GM19463 (cell line): Measurements from ENCODE around the gene CCDC12.

ENCODE experiments used
- ATAC-seq: cut with Tn5 transposase; IDR thresholded peaks from one replicate; pipeline ENCODE4 v1.9.1; 2021; ENCODE audit warnings: mild to moderate bottlenecking, moderate library complexity; ENCODE audit not compliant: unreplicated experiment

CCDC12 gene

DNA sequence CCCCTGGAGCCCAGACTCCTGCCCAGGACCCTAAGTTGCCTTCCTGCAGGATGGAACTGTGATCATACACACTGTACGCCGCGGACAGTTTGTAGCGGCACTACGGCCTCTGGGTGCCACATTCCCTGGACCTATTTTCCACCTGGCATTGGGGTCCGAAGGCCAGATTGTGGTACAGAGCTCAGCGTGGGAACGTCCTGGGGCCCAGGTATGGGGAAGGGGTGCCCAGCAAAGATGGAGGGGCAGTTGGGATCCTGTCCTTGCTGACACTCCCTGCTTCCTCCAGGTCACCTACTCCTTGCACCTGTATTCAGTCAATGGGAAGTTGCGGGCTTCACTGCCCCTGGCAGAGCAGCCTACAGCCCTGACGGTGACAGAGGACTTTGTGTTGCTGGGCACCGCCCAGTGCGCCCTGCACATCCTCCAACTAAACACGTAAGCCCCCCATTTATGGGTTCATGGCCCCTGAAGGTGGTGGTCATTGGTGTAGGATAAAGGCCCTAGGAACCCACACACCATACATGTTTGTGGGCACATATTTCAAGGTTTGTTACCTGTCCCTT is 31.8 kb upstream of the CCDC12 start:
- ATAC-seq = no peak

DNA sequence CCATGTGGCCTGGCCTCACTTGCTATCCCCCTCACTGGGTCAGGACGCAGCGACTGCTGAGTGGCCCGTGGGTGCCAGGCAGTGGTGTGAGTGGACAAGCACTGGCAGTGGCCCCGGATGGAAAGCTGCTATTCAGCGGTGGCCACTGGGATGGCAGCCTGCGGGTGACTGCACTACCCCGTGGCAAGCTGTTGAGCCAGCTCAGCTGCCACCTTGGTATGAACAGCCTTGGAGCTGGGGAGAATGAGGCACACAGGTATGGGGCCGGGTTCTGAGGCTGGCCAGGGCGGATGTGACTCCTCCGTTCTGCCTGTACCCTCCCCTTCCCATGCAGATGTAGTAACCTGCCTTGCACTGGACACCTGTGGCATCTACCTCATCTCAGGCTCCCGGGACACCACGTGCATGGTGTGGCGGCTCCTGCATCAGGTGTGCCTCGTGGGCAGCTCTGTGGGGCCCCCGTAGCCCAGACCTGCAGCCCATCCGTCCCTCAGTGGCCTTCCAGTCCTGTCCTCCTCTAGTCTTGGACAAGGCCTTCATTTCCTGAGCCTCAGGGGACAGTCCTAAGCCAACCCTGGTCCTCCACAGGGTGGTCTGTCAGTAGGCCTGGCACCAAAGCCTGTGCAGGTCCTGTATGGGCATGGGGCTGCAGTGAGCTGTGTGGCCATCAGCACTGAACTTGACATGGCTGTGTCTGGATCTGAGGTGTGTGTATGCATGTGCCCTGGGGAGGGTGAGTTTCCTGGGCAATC is 31.1 kb upstream of the CCDC12 start:
- no peak for ATAC-seq

DNA sequence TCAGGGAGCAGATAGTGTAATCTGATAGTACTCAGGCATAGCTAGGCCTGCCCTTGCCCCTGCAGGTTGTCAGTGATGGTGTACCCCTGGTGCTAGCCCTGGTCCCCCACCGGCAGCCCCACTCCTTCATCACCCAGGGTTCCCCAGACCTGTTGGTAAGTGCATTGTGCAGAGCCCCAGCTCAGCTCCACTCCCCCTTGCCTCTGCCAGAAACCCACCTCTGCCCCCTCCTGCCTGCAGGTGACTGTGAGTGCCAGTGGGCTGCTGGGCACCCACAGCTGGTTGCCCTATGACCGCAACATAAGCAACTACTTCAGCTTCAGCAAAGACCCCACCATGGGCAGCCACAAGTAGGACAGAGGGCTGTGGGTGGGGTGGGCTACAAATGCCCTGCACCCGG is 30.5 kb upstream of the CCDC12 start:
- ATAC-seq = no peak

DNA sequence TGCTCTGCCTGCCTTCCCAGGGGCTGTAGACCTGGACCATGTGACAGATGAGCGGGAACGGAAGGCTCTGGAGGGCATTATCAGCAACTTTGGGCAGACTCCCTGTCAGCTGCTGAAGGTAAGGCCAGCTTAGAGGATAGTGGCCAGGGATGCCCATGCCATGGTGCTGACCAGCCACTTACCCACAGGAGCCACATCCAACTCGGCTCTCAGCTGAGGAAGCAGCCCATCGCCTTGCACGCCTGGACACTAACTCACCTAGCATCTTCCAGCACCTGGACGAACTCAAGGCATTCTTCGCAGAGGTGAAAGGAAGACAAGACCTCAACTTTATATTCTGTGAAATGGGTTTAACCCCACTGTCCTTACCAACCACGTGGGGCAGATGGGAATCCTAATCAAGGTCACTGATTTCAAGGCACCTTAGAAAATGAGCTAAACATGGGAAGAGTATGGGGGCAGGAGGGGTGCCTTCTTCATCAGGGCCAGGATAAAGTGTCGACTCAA is 29.7 kb upstream of the CCDC12 start:
- ATAC-seq = no peak

- no peak for ATAC-seq
Measured at GRCh38 chr3:47005212-47006144, 28.9 kb upstream of the CCDC12 start.

GRCh38 chr3:47004369-47005211 is 28.0 kb upstream of the CCDC12 start:
- no peak for ATAC-seq

DNA sequence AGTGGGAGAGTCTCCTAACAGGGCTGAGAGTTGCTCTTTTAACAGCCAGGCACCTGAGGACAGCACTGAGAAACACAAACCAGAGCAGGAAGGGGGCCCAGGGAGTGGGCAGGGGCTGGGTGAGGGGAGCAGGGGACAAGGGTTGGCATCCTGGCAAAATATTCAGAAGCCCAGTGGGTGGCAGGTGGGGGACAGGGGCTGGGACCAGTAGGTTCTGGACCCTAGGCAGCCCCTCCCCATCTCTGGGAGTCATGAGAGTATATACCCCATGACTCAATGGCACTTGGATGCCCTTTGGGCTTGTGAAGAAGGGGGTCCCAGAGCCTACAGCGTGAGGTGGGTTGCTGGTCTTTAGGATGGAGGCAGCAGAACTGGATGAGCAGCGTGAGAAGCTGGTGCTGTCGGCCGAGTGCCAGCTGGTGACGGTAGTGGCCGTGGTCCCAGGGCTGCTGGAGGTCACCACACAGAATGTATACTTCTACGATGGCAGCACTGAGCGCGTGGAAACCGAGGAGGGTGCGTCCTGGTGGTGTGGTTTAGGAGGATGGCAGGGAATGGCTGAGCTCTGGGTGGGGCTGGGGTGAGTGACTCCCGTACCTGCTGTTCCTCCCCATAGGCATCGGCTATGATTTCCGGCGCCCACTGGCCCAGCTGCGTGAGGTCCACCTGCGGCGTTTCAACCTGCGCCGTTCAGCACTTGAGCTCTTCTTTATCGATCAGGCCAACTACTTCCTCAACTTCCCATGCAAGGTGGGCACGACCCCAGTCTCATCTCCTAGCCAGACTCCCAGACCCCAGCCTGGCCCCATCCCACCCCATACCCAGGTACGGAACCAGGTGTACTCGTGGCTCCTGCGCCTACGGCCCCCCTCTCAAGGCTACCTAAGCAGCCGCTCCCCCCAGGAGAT is 27.2 kb upstream of the CCDC12 start:
- ATAC-seq = no peak

DNA sequence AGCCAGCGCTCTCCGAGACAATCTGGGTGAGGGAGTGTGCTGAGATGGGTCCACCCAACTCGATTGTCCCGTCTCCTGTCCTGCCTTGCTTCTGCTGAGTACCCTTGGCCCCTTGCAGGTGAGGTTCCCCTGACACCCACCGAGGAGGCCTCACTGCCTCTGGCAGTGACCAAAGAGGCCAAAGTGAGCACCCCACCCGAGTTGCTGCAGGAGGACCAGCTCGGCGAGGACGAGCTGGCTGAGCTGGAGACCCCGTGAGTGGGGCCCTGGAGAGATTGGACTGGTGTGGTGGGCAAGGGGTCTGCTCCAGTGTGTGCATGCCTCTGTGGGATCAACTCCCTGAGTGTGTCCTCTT is 26.5 kb upstream of the CCDC12 start:
- ATAC-seq = no peak

GRCh38 chr3:47002171-47003055 is 25.9 kb upstream of the CCDC12 start:
- ATAC-seq = no peak

- no peak for ATAC-seq
Measured at GRCh38 chr3:47001731-47002170, 25.2 kb upstream of the CCDC12 start.

DNA sequence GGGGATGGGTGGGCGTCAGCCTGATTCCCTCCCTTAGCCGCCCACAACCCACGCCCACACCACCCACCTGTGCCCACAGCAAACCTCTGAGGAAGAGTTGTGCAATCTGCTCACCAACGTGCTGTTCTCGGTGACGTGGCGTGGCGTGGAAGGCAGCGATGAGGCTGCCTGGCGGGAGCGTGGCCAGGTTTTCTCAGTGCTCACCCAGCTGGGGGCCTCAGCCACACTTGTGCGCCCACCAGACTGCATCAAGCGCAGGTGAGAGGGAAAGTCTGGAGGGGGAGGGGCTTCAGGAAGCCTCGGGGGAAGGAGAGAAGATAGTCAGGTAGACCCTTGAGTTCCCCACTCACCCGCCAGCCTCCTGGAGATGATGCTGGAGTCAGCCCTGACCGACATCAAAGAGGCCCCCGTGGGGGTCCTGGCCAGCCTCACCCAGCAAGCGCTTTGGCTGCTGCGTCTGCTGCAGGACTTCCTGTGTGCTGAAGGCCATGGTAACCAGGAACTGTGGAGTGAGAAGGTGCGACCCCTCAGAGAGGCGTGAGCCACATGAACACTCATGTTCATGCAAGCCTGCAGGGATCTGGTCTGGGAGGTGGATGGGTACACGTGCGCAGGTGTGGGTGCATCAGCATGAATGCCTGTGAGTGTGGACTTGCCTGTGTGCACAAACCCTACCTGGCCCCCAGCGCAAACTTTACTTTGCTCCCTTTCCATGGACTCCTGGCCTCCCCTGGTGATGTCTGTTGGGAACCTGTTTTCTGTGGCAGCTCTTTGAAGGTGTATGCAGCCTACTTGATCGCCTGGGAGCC is 24.6 kb upstream of the CCDC12 start:
- no peak for ATAC-seq

GRCh38 chr3:47000198-47000815 is 23.8 kb upstream of the CCDC12 start:
- no peak for ATAC-seq

GRCh38 chr3:46999516-47000197 is 23.1 kb upstream of the CCDC12 start:
- no peak for ATAC-seq

DNA sequence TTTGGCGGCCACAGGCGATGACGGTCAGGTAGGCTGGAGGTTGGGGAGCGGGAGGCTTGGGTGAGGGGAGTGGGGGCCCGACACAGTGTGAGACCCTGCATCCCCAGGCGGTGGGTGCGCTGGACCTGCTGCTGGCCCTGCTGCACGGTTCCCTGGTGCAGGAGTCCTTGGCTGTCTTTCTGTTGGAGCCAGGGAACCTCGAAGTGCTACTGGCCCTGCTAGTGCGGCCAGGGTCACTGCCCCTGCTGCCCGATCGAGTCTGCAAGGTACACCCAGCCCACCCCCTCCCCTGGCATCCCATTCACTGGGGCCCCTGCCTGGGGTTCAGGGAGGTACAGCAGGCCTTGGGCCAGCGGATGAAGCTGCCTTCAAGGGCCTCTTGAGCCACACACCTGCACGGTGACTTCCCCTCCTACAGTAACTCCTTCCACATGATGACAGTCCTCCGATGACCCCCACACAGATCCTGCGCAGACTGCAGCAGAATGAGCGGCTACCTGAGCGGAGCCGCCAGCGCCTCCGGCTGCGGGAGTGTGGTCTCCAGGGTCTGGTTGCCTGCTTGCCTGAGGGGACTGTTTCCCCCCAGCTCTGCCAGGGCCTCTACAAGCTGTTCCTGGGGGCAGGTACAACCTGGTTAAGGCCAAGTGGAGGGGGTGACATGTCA is 22.4 kb upstream of the CCDC12 start:
- no peak for ATAC-seq

DNA sequence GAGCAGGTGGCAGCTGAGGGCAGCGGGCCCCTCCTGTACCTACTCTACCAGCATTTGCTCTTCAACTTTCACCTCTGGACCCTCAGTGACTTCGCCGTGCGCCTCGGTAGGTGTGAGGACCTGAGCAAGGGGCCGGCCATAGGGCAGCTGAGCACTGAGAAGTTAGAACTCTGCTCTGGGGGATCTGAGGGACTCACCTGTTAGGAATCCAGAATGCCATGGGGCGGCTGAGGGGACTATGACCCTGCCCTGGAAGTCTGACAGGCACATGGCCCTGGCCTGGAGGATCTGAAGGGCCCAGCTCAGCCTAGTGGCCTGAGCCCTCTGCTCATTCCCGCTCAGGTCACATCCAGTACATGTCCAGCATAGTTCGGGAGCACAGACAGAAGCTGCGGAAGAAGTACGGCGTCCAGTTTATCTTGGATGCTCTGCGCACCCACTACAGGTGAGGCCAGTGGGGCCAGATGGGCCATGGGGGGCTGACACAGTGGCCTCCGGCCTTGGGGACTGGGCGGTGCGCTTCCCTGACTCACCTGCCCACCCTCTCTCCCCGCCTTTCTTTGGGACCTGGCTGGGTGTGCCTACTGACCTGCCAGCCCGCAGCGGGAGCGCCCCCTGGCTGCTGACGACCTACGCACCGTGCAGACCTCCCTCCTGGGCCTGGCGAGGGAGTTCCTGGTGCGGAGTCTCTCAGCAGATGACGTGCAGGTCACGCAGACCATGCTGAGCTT is 21.7 kb upstream of the CCDC12 start:
- no peak for ATAC-seq
